HG03066 (cell line): Measurements from ENCODE around the gene PGAM2.

Source experiments
- ATAC-seq: cut with Tn5 transposase; IDR thresholded peaks from one replicate; pipeline ENCODE4 v1.9.1; 2021; ENCODE audit warnings: low read depth; ENCODE audit not compliant: unreplicated experiment

Gene PGAM2

DNA sequence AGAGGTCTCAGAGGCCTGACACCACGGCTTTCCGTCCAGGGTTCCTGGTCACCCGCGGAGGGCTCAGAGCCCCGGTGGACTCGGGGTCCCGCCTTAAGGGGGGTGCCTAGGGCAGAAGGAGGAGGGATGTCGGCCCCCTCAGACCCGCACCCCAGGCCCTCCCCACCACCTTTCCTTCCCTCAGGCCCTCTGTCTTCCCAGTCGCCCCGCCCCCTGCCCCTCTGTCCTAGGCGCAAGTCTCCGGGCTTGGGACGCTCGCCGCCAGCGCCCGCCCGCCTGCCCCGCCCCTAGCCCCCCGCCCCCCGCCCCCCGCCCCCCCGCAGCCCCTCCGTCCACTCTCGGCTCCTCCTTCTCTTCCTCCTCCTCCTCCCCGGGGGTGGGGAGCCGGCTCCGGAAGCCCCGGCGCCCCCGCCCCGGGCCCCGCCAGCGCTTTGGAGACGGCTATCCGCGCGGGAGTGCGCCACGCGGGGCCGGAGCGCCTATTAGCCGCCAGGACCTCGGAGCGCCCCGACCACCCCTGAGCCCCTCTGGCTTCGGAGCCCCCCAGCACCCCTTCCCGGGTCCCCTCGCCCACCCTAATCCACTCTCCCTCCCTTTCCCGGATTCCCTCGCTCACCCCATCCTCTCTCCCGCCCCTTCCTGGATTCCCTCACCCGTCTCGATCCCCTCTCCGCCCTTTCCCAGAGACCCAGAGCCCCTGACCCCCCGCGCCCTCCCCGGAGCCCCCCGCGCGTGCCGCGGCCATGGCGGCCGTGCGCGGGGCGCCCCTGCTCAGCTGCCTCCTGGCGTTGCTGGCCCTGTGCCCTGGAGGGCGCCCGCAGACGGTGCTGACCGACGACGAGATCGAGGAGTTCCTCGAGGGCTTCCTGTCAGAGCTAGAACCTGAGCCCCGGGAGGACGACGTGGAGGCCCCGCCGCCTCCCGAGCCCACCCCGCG is 38.8 kb upstream of the PGAM2 start, which contains the start of gene AEBP1:
AEBP1 (plus strand) TSS at position 423 of the 937 bp plus-strand sequence; CDS start at position 744, 321 bp downstream.
- ATAC-seq, result no peak

DNA sequence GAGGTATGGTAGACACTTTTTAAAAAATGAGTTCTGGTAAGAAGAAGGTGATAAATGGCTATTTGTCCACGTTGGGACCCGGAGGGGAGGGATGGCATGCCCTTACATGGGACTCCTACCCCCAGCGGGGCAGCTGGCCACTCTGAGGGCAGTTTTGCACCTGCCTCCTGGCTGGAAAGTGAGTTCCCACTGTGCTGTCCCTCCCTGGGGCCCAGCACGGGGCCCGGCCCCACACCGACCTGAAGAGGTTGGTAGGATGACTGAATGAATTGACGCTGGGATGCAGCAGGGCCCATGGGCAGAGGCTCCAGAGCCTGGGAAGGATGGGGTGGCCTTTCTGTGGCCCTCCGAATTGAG is 38.2 kb upstream of the PGAM2 start:
- ATAC-seq, result no peak

DNA sequence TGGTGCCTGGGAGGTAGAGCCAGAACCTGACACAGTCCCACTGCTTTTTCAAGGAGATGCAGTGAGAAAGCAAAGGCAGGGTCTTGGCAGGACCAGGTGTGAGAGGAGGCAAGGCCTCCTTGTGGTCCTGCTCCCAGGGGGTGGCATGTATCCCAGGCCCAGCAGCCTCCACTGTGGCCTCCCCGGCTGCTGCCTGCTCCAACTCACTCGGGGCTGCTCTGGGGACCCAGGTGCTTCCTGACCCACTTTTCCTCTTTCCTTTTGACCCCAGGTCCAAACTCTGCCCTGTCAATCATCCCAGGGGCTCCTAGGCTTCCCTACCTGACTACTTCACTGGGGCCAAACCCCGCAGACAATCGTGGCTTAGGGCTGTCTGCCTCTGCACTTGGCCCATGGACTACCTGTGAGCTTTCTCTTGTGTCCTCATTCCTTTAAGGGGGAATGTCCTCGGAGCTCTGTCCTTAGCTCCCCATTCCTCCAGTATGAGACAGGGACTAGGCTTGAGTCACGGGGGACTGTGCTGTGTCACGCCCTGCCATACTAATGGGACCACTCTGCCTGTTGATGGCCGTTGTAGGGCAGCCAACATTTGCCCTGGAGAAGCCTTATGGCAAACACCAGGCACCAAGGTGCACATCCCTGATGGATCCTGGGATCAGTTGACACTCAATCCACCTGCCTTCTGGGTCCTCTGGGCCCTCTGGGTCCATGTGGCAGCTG is 37.6 kb upstream of the PGAM2 start:
- ATAC-seq, result no peak

DNA sequence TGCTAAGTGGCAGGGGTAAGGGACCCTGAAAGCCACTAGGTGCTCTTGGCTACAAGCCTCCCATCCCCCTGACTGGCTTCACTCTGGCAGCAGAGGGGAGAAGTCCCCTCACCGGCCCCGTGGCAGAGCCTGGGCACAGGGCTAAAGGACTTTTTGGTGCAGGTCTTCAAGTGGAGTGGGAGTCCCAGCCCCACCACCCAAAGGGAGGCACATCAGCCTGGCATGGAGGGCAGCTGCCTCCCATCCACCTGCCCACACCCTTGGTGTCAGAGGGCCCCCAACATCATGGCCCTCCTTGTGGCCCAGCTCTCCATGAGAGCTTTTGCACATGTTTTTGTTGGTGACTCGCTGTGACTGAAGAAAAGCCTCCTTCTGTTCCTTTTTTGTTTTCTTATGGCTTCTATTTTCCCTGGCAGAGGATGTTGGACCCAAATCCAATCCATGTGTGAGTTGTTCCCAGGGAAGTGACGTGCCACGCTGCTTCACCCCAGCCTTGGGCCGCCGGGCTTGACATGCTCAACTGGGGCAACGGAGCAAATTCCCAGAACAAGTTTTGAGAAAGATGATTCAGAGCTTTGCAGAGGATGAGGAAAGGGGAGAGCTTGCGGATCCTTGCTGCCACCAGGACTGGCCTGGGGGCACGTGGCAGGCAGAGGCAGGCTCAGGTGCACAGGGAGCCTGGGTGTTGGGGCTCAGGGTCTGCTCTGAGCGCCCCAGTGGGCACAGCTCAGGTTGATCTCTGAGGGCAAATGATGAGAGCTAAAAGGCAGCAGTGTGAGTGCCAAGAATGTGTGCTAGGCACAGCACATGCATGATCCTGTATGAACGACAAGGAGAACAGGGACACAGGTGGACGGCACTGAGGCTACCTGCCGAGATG is 36.8 kb upstream of the PGAM2 start:
- no peak for ATAC-seq

DNA sequence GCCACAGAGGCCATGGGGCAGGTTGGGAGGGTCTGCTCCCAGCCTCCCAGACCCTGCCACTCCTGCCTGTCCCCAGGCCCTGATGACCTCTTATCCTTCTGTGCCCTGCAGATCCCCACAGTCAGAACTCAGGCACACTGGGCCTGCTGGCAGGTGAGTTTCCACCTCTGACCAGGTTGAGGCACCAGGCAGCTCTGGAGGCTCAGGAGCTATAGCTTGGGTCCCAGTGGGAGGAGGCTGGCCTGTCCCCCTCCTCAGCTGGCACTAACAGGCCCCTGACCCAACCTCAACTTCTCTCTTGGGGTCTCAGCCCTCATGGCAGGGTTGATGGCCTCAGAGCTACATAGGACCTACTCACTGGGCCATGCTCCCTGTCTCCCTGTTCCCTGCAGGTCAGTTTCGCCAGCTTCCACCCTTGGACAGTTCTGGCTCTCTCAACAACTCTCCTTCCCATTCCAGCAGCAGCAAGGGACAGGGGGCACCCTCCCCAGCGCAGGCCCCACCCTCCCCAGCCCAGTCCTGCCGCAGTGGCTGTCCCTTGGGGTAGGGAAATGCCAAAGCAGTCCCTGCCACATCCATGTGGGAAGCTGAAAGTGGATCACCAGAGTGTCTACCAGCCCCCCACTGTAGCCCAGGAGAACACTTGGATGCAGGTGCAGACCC is 36.1 kb upstream of the PGAM2 start:
- no peak for ATAC-seq

DNA sequence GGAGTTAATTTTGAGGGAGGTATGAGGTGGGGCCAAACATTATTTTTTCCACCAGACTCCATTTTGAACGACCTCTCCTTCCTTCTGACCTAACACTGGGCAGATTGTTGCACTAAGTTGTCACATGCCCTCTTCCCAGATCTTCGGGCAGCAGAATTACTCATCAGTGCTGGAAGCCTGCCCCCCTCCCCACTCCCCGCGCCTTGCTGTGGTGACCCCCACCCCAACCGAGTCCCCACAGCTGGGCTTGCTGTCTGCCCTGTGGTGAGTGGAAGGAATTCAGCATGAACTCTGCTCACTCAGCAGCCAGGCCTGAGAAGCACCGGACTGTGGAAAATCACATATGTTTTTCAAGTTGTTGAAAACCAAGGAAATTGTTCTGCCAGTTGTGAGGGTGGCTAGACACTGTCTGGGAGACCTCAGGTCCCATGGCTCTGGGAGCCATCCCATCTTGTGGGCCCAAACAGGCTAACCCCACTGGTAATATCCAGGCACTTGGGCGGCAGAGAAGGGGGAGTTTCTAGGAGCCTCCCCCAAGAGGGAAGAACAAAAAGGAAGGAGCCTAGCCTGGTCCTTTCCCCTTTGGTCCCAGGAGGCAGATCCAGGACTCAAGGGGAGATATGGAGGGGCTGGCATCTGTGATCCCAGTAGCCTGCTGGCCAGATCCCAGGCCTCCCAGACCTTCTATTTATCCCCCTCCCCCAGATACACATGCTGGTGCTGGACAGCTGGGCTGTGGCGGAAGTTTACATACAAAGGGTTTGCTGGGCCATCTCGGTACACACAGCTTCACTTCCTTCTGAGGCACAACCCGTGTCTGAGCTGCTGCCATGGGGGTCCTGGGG is 35.3 kb upstream of the PGAM2 start:
- no peak for ATAC-seq

DNA sequence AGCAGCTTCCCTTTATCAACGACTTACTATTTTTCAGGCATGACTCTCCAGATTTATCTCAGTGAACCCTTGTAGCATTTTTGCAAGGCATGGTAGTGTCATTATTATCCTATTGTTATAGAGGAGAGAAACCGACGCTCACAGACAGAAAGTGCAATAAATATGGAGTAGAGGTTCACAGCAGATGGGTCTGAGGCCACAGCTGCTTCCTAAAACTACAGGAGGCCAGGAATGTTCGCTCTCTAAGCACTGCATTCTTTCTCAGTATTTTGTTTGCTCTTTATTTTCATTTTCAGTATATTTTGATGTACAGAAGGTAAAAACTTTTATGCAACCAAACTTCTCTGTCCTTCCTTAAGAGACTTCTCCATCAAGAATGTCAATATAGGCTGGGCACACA is 34.3 kb upstream of the PGAM2 start:
- no peak for ATAC-seq

DNA sequence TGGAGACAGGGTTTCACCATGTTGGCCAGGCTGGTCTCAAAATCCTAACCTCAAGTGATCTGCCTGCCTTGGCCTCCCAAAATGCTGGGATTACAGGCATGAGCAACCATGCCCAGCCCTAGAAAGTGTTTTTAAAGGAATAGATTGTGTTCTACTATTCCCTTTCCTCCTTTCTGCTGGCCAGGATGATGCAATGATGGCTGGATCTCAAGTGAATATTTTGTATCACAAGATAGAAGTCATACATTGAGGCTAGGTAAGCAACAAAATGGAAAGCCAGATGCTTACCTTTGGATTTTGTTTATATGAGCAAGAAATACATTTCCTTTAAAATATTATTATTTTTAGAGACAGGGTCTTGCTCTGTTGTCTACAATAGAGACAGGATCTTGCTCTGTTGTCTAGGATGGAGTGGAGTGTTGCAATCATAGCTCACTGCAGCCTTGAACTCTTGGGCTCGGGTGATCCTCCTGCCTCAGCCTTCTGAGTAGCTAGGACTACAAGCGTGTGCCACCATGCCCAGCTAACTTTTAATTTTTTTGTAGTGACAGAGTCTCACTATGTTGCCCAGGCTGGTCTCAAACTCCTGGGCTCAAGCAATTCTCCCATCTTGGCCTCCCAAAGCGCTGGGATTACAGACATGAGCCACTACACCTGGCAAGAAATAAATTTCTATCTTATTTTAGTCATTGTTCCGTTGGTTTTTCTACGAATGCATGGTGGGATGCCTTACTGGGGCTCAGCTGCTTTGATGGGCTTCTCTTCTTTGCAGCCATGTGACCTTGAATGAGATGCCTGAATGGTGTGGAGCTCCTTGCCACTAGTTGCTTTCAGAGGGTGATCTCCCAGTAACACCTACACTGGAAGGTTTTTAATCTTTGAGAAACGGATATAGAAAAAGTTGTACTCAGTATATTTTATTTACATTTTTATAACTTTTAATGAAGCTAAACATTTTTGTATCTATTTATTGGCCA is 33.0 kb upstream of the PGAM2 start:
- ATAC-seq, result no peak

DNA sequence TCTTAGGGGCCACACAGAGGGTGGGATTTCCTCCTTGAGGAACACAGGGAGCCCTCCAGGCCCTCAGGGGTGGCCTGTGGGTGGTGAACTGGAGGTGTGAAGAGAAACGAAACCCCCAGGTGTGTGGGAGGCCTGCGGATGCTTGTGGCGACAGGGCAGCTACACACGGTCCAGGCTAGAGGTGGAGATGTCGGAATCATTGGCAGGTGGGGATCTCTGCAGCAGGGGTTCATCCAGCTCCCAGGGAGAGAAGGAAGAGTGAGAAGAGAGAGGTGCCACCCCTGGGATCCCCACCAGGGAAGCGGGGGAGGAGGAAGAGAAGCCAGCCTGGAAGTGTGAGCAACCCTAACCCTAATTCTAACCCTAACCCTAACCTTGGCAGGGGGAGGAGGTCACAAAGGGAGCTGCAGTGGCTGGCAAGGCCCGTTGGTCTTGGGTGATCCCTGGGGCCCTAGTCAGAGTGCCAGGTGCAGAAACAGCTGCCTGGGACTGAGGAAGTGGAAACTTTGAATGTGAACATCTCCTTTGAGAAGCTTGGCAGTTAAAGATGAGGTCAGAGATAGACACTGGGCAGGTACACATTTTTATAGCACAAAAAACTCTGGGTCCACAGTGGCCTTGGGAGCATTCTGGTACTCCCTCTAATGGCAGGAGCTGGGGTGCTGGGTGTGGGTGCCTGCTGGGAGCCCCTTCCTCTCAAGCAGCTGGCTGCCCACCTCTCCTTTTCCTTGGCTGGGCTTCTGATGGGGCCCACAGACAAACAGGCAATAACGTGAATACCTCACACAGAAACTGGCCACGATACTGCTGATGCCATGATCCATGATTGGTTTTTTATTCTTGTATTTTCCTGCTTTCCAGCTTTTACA is 31.9 kb upstream of the PGAM2 start:
- peak; percentile 79 for ATAC-seq

DNA sequence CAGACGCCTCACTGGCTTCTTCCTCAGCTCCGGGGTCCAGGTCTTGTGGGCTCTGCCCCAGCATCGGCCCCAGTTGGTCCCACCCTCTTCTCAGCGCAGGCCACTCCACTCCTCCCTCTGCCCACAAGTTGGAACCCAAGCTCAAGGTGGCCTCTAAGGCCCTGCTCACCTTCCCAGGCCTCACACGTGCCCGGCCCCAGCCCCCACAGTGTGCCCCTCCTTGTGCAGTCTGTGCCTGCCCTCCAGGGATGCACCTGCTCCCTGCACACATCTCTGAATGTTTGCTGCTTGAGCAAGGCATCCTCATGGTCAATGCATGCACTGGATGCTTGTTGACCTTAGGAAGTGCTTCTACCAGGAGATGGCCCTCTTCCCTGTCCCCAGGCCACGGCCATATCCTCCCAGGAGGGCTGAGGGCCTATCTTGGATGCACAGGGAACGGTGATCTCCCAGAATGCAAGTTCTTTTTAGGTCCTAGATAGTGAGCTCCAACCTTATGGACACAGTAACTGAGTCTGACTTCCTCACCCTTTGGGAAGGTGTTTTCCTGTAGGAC is 31.0 kb upstream of the PGAM2 start:
- no peak for ATAC-seq

DNA sequence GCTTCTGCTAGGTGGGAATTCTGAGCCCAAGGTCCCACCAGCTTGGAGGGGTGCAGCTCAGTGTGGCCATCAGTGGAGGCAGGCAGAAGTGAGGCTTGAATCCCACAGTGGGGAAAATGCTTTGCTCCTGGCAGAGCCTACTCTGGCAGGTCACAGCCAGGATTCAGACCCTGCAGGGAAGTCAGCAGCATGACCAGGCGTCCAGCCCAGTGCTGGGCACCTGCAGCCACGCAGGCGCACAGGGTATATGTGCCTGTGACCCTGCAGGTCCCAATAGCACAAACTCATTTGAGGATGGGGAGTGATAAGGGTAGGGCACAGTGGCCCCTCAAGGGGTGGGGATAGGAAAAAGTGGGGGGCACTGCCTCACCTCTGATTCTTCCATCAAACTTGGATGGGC is 30.4 kb upstream of the PGAM2 start:
- ATAC-seq, result no peak

DNA sequence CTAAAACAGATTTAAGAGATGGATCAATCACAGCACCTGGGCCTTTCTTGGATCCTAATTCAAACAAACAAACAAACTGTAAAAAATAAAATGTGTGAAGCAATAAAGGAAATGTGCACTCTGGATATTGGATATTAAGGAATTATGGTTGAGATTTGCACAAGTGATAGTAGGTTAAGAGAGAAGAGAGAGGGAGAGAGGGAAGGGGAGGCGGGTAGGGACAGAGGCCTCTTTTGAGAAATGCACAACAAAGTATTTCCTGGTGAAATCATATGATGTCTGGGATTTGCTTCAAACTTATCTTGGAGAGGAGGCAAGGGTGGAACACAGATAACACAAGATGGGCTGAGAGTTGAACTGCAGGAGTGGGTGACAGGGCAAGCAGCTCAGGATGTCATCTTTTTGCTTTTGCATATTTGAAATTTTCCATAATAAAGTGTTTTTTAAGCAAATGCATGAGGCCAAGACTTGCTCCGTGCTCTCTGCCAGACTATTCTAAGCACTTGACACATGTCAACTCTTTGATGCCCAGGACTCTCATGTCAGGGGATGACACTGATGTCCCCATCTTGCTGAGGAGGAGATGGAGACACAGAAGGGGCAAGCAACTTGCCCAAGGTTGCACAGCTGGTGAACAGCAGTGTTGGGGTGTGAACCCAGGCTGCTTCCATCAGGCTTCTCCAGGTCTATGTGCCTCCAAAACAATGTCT is 29.7 kb upstream of the PGAM2 start:
- ATAC-seq, result no peak

DNA sequence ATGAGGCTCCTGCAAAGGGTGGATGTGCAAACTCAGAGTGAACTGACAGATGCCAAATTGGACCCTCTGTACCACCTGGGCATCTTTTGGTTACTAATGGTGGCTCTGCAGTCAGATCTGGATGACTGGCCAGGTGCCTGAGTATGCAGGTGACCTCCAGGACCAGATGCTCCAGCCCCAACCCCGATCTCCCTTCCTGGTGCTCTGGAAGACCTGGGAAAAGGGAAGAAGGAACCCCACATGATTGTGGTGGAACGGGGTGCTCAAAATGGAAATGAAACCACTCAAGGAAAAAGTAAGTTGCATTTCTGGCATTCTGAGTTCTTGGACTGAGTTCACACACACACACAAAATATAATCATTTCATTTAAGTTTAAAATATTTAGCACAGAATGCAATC is 29.0 kb upstream of the PGAM2 start:
- no peak for ATAC-seq

DNA sequence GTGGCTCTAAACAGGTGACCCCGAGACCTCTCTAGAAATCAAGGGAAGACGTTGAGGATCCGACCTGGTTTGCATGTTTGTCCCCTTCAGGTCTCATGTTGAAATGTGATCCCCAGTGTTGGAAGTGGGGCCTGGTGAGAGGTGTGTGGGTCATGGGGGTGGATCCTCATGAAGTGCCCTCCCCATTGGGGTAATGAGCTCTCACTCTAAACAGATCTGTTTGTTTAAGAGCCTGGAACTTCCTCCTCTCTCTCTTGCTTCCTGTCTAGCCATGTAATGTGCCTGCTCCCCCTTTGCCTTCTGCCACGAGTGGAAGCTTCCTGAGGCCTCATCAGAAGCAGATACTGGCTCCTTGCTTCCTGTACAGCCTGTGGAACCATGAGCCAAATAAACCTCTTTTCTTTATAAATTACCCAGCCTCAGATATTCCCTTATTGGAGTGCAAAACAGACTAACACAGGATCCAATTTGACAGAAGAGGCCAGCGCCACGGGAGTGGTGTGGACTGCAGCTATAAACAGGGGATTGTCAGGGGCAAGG is 27.8 kb upstream of the PGAM2 start:
- ATAC-seq, result no peak

DNA sequence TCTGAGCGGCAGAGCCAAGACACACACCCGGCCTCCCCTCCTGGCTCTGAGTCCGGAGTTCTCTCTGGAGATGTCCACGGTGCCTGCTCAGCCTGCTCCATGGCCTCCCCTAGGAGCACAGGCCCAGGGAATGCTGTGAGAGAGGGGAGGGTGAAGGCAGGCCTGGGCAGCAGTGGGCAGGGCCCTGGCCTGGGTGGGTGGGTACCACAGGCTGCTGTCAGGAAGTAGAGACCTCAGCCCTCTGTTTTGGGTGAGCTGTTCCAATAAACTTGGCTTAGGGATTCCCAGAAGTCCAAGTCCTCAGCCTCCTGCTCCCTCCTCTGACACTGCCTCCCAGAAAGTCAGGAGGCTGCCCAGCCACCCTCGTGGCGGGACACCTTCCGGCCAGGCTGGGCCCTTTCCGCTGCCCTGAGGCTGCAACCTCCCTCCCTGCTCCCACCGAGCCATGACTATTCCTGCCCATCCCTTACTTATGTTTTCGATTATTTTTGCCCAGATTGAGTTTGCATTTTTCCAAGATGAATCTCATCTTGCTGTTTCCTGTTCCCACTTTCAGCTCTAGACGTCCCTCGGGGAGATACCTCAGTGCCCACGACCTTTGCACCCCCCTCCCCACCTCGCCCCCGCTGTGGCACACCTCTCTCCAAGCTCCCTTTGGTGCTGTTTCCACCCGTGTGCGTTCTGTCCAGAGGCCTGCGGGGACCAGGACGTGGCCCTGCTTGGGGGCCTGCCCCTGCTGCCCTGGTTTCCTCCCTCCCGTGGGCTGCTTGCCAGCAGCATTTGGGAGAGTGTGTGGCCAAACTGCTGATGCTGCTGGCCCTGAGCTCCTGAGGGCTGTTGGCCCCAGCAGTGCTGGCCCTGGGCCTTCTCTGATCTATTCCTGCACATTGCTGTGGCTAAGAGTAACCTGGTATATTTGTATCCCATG is 22.8 kb upstream of the PGAM2 start:
- ATAC-seq, result no peak
